SK-N-MC (cell line): Measurements from ENCODE around the gene MDFIC2.
"Not testable (repeated sequence)": the region's sequence is repeated elsewhere in the genome, so short reads cannot be mapped to it uniquely, and the experiment has no call there.

Experiments used
- DNase-seq: peaks from one replicate; pipeline ENCODE4 v3.0.0-alpha.2; 2011; ENCODE audit warnings: low read depth, low spot score
- H3K27ac ChIP-seq: fragments of 200-600 bp; sonication (generic); 2 replicates; pipeline ENCODE4 v1.5.1; 2016; ENCODE audit warnings: mixed run types
- H3K36me3 ChIP-seq: fragments of 200-600 bp; sonication (generic); 2 replicates; pipeline ENCODE4 v1.6.1; 2017; ENCODE audit warnings: antibody characterized with exemption, low read length, mixed read lengths; ENCODE audit not compliant: insufficient read depth
- H3K4me3 ChIP-seq: fragments of 200-600 bp; sonication (generic); 2 replicates; pipeline ENCODE4 v1.5.1; 2016
- H3K9ac ChIP-seq: fragments of 200-600 bp; sonication (generic); 2 replicates; pipeline ENCODE4 v1.8.0; 2017; ENCODE audit warnings: mixed run types, mixed read lengths; ENCODE audit not compliant: insufficient read length
- H3K9me3 ChIP-seq: fragments of 200-600 bp; sonication (generic); 2 replicates; pipeline ENCODE4 v1.6.1; 2017; ENCODE audit warnings: low read depth, mild to moderate bottlenecking, antibody characterized with exemption, low read length, moderate library complexity, mixed read lengths
- EZH2 ChIP-seq: fragments of 200-600 bp; sonication (generic); IDR thresholded peaks from one replicate; pipeline ENCODE4 v1.6.1; 2017; ENCODE audit warnings: antibody characterized with exemption
- FOXP2 ChIP-seq: optimal IDR thresholded peaks from 2 replicates; pipeline ENCODE3; 2011; ENCODE audit warnings: mild to moderate bottlenecking, moderate library complexity; ENCODE audit not compliant: insufficient read depth; ENCODE audit errors: extremely low read length, control extremely low read depth
- POLR2AphosphoS5 ChIP-seq: IDR thresholded peaks from 2 replicates; pipeline ENCODE4 v1.6.1; 2012; ENCODE audit warnings: mild to moderate bottlenecking, low read depth, low read length, borderline replicate concordance

The MDFIC2 gene

DNA sequence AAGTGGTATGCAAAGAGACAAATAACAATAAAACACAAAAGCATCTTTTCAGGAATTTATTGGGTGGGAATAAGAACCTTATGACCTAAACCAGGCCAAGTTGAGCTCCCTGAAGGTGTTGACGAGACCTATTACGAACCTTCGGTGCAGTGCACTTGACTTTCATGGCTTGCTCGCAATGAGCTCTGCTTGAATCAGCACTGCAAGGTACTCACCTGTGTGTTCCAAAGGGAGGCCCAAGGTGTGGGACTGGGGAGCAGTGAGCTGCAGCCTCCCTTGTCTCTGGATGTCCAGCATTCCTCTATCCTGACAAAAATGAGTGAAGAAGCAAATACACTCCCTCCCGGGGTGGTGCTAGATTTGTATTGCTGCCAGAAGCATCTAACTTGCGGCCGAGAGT is at the start of gene MDFIC2:
TSS of gene MDFIC2 (minus strand) at position 303 of the 400 bp plus-strand sequence. CDS start 665 bp downstream, outside the sequence.
- Histone ChIP-seq H3K36me3 (no peaks in the 10 kb centered on the region), H3K27ac (no peak within 1 kb of the TSS), H3K4me3 (no peak within 1 kb of the TSS), H3K9me3 (no peaks in the 10 kb centered on the region), H3K9ac (no peak within 1 kb of the TSS)
- TF ChIP-seq EZH2 (no peak), POLR2AphosphoS5 (no peak), FOXP2 (no peak)
- DNase-seq: no peak

DNA sequence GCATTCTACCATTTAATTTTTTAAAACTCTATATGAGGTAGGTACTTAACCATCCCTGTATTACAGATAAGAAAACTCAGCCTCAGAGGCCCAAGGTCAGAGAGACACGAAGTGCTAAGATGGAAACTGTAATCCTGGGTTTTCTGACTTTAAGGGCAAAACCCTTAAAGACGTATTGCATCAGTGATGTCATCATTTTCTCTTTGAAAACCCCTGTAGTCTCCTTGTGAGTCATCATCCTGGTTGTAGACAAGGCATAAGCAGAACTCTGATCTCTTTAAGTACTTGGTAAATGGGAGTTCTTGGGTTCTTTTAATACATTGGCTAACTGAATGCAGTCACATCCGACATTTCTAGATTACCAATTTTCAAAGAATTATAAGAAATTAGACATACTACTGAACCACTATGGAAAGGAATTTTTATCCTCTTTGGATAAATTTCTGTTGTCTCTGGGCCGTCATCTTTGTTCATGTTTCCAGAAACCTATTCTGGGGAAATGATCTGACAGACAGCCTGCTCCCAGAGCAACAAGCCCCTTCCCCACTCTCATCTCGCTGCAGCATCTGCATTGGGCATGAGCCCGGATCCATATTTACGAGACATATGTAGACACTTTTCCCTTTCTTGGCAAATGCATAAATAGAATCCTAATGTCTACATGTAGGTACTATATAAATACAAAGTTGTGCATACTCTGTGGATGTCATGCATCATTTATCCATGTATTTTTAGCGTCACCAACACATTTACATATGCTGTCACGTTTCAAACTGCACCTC is 48.7 kb upstream of the MDFIC2 start:
- no peak overlapping the region for H3K9ac ChIP-seq
- H3K4me3 ChIP-seq: no peak overlapping the region
- no peak for TF ChIP-seq EZH2
- no peak for TF ChIP-seq FOXP2
- TF ChIP-seq POLR2AphosphoS5: no peak
- no peak for DNase-seq
- H3K27ac ChIP-seq: no peak overlapping the region
- H3K36me3 ChIP-seq: no peaks in the 10 kb centered on the region
- H3K9me3 ChIP-seq: no peaks in the 10 kb centered on the region

DNA sequence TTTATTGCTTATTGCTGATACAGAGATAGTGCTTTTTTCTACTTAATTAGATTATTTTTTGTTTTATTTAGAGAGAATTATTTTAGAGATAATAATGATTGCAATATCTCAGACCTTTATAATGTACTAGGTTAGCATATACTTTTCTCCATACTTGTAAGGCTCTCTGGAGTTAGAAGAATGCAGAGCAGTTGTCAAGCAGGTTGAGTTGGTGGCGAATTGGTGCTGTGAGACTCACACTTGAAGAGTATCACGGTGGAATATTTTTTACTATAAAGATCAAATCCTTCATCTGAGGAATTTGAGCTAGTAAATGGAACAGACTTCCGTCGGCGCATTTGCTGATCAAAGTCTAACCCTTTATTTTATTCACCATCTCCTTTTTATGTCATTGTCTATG is 47.3 kb upstream of the MDFIC2 start:
- Histone ChIP-seq H3K36me3 (no peaks in the 10 kb centered on the region), H3K27ac (no peak overlapping the region), H3K9me3 (no peaks in the 10 kb centered on the region), H3K9ac (no peak overlapping the region), H3K4me3 (no peak overlapping the region)
- TF ChIP-seq EZH2: no peak
- no peak for TF ChIP-seq POLR2AphosphoS5
- no peak for TF ChIP-seq FOXP2
- DNase-seq: no peak

DNA sequence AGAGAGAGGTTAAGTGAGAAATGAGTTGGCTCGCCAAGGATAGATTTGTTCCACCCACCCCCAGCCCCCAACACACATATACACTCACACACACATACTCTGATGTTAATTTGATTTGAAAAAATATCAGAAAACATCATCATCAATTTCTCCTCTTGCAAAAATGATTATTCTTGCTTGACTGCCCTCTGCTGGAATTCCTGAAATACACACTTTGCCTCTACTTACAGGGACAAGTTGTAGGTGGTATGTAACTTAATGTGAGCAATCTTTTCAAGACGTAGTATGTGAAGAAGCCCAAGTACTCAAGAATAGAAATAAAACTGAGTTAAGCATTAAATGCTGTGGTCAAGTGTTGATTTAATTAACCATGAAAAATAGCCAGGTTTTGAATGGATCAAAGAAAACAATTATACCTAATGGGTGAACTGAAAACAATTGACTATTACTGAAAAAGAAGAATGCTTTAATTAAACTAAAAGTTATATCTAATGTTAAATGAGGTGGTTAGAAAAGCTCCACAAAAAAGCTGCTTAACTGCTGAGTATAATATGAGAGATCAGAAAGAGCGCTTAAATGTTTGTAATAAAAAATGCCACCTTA is 46.6 kb upstream of the MDFIC2 start:
- H3K27ac ChIP-seq: no peak overlapping the region
- H3K9ac ChIP-seq: no peak overlapping the region
- H3K36me3 ChIP-seq: no peaks in the 10 kb centered on the region
- no peak for DNase-seq
- no peaks in the 10 kb centered on the region for H3K9me3 ChIP-seq
- TF ChIP-seq FOXP2: no peak
- no peak for TF ChIP-seq POLR2AphosphoS5
- no peak for TF ChIP-seq EZH2
- no peak overlapping the region for H3K4me3 ChIP-seq

DNA sequence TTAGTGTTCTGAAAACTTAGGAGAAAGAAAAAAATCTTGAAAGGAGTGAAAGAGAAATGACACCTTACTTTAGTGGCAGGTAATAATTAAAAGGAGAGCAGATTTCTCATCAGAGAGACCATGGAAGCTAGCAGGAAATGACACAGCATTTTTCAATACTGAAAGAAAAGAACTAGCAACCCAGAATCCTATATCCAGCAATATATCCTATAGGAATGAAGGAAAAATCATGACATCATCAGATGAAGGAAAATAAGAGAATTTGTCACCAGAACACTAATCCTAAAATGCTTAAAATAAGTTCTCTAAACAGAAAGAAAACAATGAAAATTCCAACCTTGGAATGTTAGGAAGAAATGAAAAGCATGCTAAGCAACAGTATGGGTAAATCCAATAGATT is 39.8 kb upstream of the MDFIC2 start:
- Histone ChIP-seq H3K36me3 (no peaks in the 10 kb centered on the region), H3K9ac (no peak overlapping the region), H3K9me3 (no peaks in the 10 kb centered on the region), H3K27ac (no peak overlapping the region), H3K4me3 (no peak overlapping the region)
- TF ChIP-seq POLR2AphosphoS5: no peak
- DNase-seq: no peak

DNA sequence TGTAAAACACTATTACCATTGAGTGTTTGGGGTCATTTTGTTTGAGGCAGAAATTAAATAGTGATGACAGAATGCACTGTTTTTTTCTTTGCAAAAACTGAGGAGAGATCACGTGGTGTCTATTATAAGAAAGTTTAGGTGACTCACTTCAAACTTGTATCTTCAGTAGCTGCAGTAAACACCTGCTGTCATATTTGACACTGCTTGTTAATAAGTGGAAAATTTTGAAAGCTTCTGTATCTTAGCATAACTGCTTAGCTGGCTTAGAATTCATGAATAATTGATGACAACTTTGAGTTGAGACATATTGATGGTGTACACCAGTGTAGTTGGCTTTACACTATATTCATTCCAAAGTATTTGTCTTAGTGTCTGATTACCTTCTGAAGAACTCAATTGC is 29.7 kb upstream of the MDFIC2 start:
- Histone ChIP-seq H3K9me3 (no peaks in the 10 kb centered on the region), H3K27ac (no peak overlapping the region), H3K4me3 (no peak overlapping the region), H3K36me3 (no peaks in the 10 kb centered on the region), H3K9ac (no peak overlapping the region)
- no peak for DNase-seq
- TF ChIP-seq POLR2AphosphoS5 (no peak), EZH2 (no peak), FOXP2 (no peak)

DNA sequence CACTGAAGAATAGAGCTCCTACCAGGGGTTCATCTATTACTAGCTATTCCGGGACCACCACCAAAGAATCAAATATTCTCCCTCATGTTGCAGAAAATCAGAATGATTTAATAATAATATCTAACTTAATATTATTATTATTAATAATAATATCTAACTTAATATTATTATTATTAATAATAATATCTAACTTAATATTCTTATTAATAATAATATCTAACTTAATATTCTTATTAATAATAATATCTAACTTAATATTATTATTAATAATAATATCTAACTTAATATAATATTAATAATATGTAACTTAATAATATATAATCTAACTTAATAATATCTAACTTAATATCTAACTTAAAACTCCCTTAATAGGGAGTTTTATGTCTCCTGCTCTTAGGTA is 24.4 kb upstream of the MDFIC2 start:
- not testable (repeated sequence) for H3K36me3 ChIP-seq, H3K27ac ChIP-seq, DNase-seq, H3K4me3 ChIP-seq, H3K9ac ChIP-seq, H3K9me3 ChIP-seq

DNA sequence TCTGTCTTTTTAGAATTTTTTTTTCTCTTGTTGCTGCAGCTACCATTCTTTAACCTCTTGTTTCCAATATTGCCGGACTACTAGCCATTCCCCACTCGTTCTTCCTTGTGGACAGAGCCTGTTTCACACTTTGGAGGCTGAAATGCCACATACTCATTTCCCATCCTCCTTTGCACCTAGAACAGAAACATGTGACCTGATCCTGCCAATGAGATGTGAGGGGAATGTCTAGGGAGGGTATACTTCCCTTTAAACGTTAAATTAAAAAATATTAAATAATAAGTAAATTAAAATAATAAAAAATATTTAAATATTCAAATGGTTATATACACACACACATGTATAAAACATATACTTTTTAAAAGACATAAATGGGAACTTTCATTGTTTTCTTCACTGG is 20.6 kb upstream of the MDFIC2 start:
- Histone ChIP-seq H3K27ac (no peak overlapping the region), H3K9ac (no peak overlapping the region), H3K4me3 (no peak overlapping the region), H3K9me3 (no peaks in the 10 kb centered on the region), H3K36me3 (no peaks in the 10 kb centered on the region)
- TF ChIP-seq FOXP2 (no peak), EZH2 (no peak), POLR2AphosphoS5 (no peak)
- DNase-seq: no peak

DNA sequence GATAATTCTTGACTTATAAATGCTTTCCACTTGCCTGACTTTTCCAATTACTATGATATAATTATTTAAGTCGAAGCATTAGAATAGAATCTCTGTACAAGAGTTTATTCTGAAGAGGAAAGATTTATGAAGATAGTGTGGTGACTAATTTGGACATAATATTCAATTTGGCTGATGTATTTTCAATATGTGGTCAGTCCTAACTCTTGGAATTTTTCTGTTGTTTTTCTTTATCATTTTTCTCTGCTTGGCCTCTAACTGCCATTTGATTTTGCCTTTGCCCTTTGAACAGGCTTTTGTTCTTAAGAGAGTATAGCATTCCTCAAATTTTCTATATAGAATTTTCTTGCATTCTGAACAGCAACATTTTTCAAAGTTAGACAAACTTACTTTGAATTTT is 2.6 kb upstream of the MDFIC2 start:
- no peaks in the 10 kb centered on the region for H3K36me3 ChIP-seq
- H3K4me3 ChIP-seq: no peak overlapping the region
- H3K9me3 ChIP-seq: no peaks in the 10 kb centered on the region
- no peak overlapping the region for H3K27ac ChIP-seq
- H3K9ac ChIP-seq: no peak overlapping the region
- DNase-seq: no peak
- TF ChIP-seq POLR2AphosphoS5: no peak
- TF ChIP-seq FOXP2: no peak
- no peak for TF ChIP-seq EZH2
